Lung (tissue), 12 donors: ENCODE data around the gene MAGEF1. TPM values are rescaled to one million over a fixed set of nuclear protein-coding genes. Genes with fewer than 3 reads are reported as not detected.

ENCODE experiments used
- ATAC-seq: fragments of 200-7000 bp; cut with Tn5 transposase; one replicate; pipeline ENCODE4 v1.9.1; 2020; ENCODE audit warnings: moderate number of reproducible peaks; ENCODE audit not compliant: insufficient read depth, low FRiP score
- DNase-seq, 3 donors: peaks; one replicate each; pipeline ENCODE4 v3.0.0-alpha.2; 2013 to 2017
- H3K27ac ChIP-seq, 2 donors: one replicate each; pipeline ENCODE4 v1.5.1; 2013; ENCODE audit warnings: mild to moderate bottlenecking in 2 of 2, moderate library complexity in 2 of 2, control low read depth in 1 of 2, inconsistent platforms in 1 of 2, low read depth in 1 of 2, low read length in 1 of 2
- H3K27me3 ChIP-seq, 3 donors: one replicate each; pipeline ENCODE4 v1.5.1; 2013; ENCODE audit warnings: low read length in 2 of 3; ENCODE audit not compliant: control insufficient read depth in 3 of 3, insufficient read depth in 3 of 3
- H3K36me3 ChIP-seq, 4 donors: one replicate each; pipeline ENCODE4 v1.5.1; 2013; ENCODE audit warnings: low read length in 4 of 4, mild to moderate bottlenecking in 1 of 4, moderate library complexity in 1 of 4; ENCODE audit not compliant: control insufficient read depth in 4 of 4, insufficient read depth in 4 of 4
- H3K4me1 ChIP-seq, 5 donors: one replicate each; pipeline ENCODE4 v1.5.1; 2013; ENCODE audit warnings: low read length in 5 of 5, mild to moderate bottlenecking in 2 of 5, moderate library complexity in 1 of 5; ENCODE audit not compliant: control insufficient read depth in 5 of 5, insufficient read depth in 5 of 5
- H3K4me3 ChIP-seq: one replicate; pipeline ENCODE4 v1.5.1; 2013; ENCODE audit warnings: mild to moderate bottlenecking, control low read depth, moderate library complexity
- H3K9ac ChIP-seq, 2 donors: one replicate each; pipeline ENCODE4 v1.5.1; 2013; ENCODE audit warnings: low read length in 2 of 2, control low read depth in 1 of 2; ENCODE audit not compliant: insufficient read depth in 1 of 2
- H3K9me3 ChIP-seq, 4 donors: one replicate each; pipeline ENCODE4 v1.5.1; 2013; ENCODE audit warnings: low read length in 3 of 4, mild to moderate bottlenecking in 1 of 4, moderate library complexity in 1 of 4; ENCODE audit not compliant: control insufficient read depth in 4 of 4, insufficient read depth in 3 of 4
- WGBS, 2 donors: extraction: QIAGEN DNeasy Blood & Tissue Kit; methylation state at CpG; one replicate each; pipeline ENCODE4 v1.1.7; 2013; 5-methylcytosine and 5-hydroxymethylcytosine counted together
- polyA plus RNA-seq, 2 donors: library from polyadenylated mRNA; stranded (reverse); fragments of 200-250 nt; gene quantifications; one replicate each; pipeline ENCODE4 v1.2.1, GENCODE V29; 2013
- total RNA-seq, 2 donors: library from RNA; depleted of rRNA in 1 of 2; stranded (reverse); fragments of >200 nt in 1 of 2; gene quantifications; one replicate each; pipeline ENCODE4 v1.2.1, GENCODE V29; 2014 to 2021
- TF ChIP-seq, protein P1 (sequence below): IDR thresholded peaks from 2 replicates; pipeline ENCODE4 v1.5.1; 2012; ENCODE audit warnings: mild to moderate bottlenecking; ENCODE audit errors: control extremely low read depth, extremely low read depth
- donor health status: control.
- donor health status: control.
- donor health status: Bipolar disorder and iron deficiency.
- donor health status: healthy.
- donor health status: DM: yes; HTN: yes; CAD: no.

MAGEF1 gene
- total and polyA plus RNA-seq, 4 donors = 30.1 to 36.1 (median 33.1) TPM

DNA sequence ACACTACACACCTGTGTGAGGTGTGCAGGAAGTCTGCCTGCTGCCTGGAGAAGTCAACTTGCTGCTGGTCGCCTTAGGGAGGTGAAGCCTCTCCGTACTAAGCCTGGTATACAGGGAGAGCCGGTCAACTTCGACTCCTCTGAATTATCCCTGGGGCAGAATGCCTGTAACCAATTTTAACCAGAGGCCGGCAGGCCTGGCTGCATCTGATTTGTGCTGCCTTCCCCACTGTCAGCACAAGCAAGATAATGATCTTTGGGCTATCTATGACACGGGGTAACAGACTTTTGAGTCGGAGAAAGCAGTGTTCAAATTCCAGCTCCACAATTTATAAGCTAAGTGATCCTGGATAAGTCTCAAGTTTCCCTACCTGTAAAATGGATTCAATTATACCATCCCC lies 42.3 kb downstream of the MAGEF1 start:
- no peaks in the 10 kb centered on the region for H3K9me3 ChIP-seq
- no peak overlapping the region for H3K9ac ChIP-seq
- no peak overlapping the region for H3K4me3 ChIP-seq
- H3K27me3 ChIP-seq = no peaks in the 10 kb centered on the region
- H3K36me3 ChIP-seq = no peaks in the 10 kb centered on the region
- ATAC-seq (no peak), DNase-seq (no peak)
- WGBS, 2 donors = 81 to 83% methylated on average over 7 of the region's 7 CpGs
- peaks cover 0 to 21% (median 11%) of the 10 kb centered on the region in 5 donors for H3K4me1 ChIP-seq
- no peak overlapping the region for H3K27ac ChIP-seq
- TF ChIP-seq, protein P1, sequence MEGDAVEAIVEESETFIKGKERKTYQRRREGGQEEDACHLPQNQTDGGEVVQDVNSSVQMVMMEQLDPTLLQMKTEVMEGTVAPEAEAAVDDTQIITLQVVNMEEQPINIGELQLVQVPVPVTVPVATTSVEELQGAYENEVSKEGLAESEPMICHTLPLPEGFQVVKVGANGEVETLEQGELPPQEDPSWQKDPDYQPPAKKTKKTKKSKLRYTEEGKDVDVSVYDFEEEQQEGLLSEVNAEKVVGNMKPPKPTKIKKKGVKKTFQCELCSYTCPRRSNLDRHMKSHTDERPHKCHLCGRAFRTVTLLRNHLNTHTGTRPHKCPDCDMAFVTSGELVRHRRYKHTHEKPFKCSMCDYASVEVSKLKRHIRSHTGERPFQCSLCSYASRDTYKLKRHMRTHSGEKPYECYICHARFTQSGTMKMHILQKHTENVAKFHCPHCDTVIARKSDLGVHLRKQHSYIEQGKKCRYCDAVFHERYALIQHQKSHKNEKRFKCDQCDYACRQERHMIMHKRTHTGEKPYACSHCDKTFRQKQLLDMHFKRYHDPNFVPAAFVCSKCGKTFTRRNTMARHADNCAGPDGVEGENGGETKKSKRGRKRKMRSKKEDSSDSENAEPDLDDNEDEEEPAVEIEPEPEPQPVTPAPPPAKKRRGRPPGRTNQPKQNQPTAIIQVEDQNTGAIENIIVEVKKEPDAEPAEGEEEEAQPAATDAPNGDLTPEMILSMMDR = no peak

DNA sequence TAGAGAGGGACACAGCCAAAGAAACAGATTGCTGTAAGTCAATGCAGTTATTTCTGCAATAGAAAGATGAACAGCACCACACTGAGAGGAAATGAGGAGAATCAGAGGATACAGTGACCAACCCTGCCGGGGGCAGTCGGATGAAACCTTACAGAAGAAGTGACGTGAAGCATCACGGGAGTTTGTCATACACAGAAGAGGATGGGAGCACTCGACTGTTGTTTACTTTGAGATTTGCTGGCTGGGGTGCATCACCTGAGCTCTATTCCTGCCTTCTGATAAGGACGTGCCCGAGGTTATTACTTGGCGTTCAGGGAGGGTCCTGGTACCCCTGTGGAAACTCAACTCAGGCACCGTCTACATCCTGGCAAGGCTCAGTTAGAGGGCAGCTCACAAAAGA lies 45.4 kb downstream of the MAGEF1 start:
- ATAC-seq = no peak
- H3K27ac ChIP-seq = no peak overlapping the region
- H3K27me3 ChIP-seq = no peaks in the 10 kb centered on the region
- TF ChIP-seq, protein P1 = no peak
- no peaks in the 10 kb centered on the region for H3K36me3 ChIP-seq
- 62 to 79% methylated on average over 9 of the region's 9 CpGs for WGBS, 2 donors
- H3K4me1 ChIP-seq = peaks cover 0 to 4% (median 0%) of the 10 kb centered on the region in 5 donors
- H3K4me3 ChIP-seq = no peak overlapping the region
- H3K9me3 ChIP-seq = no peaks in the 10 kb centered on the region
- no peak overlapping the region for H3K9ac ChIP-seq
- DNase-seq = no peak

DNA sequence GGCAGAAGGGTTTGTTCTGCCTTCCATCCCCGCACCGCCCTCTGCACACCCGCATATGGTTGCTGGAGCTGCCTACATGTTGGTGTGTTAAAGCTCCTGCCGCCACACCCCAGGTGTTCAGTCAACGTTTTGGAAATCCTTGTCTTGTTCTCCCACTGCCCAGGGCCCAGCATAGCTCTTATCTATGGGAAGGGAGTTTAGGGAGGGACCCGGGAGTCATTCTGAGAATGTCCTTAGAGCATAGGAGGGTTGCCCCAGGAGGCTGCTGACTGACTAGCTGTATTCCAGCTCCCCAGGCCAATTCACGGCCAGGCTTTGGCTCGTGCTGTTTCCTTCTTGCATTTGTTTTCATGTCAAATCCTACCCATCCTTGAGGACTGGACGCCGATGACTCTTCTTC lies 46.8 kb downstream of the MAGEF1 start:
- Histone ChIP-seq H3K4me3 (no peak overlapping the region), H3K9ac (no peak overlapping the region), H3K4me1 (peaks cover 0 to 6% (median 0%) of the 10 kb centered on the region in 5 donors), H3K9me3 (no peaks in the 10 kb centered on the region), H3K27ac (no peak overlapping the region), H3K36me3 (no peaks in the 10 kb centered on the region), H3K27me3 (no peaks in the 10 kb centered on the region)
- no peak for DNase-seq
- TF ChIP-seq, protein P1 = no peak
- WGBS, 2 donors = 85 to 94% methylated on average over 10 of the region's 10 CpGs
- no peak for ATAC-seq

DNA sequence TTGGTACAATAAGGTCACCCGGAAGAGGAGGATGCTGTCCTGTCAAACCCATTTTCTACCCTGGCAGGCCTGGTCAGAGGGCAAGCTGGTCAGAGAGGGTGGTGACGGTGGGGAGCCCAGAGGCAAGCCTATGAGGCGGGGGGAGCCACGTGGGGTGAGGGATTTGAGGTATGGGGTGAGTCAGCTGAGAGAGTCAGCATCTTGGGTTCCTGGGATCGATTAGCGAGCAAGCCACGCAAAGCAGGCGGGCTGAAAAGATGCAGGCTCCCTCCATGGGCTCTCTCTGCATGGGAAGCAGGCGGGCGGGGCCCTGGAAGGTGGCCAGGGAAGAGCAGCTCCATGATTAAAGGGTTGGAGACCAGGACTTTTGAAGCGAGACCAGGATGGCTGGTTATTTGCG lies 48.1 kb downstream of the MAGEF1 start:
- Histone ChIP-seq H3K36me3 (no peaks in the 10 kb centered on the region), H3K4me1 (peaks cover 0 to 20% (median 5%) of the 10 kb centered on the region in 5 donors), H3K27ac (no peak overlapping the region), H3K27me3 (no peaks in the 10 kb centered on the region), H3K9me3 (no peaks in the 10 kb centered on the region), H3K9ac (no peak overlapping the region), H3K4me3 (no peak overlapping the region)
- TF ChIP-seq, protein P1 = no peak
- no peak for DNase-seq
- no peak for ATAC-seq
- 91 to 94% methylated on average over 12 of the region's 12 CpGs for WGBS, 2 donors
